ENCODE results near the gene MAPK8IP3. TPM values are rescaled to one million over a fixed set of nuclear protein-coding genes. Genes with fewer than 3 reads are reported as not detected.

MAPK8IP3 gene
- polyA plus RNA-seq, 1 donor (not counting 4 experiments of a cell fraction or from before 2014, with no cell fraction given): 11.7 TPM

GRCh38 chr16:1659031-1659430 is 47.0 kb upstream of the MAPK8IP3 start:
- H3K4me1 ChIP-seq (ENCODE audit: control insufficient read depth, extremely low read depth, insufficient read depth, low read length): no peaks in the 10 kb centered on the region
- H3K36me3 ChIP-seq (ENCODE audit: control insufficient read depth in 2 of 2, extremely low read depth in 1 of 2, insufficient read depth in 2 of 2, low read length in 2 of 2): peaks cover 31 to 39% of the 10 kb centered on the region in 2 experiments
- DNase-seq (ENCODE audit: low read depth, low spot score) (no peak), FAIRE-seq (no peak)
- no peaks in the 10 kb centered on the region for H3K79me2 ChIP-seq (ENCODE audit: control insufficient read depth, insufficient read depth, low read length)
- dilution Hi-C loops (cut with MboI; ENCODE audit: extremely low pct_ligation_motif_present, low sequenced_read_pairs): no loop called here
- no peaks in the 10 kb centered on the region for H3K9me1 ChIP-seq (ENCODE audit: control insufficient read depth, extremely low read depth, insufficient read depth, low read length)
- H4K20me1 ChIP-seq (ENCODE audit: control insufficient read depth, extremely low read depth, insufficient read depth, low read length): no peaks in the 10 kb centered on the region
- H3K9me3 ChIP-seq (ENCODE audit: control insufficient read depth, low read depth, low read length): no peaks in the 10 kb centered on the region
- H3K4me3 ChIP-seq (ENCODE audit: control insufficient read depth in 2 of 3, extremely low read depth in 1 of 3, insufficient read depth in 2 of 3, low read depth in 1 of 3, low read length in 3 of 3): no peak overlapping the region
- no peak for TF ChIP-seq EZH2 (IDR thresholded peaks at IDR 0.05; ENCODE audit: low read length)
- TF ChIP-seq, protein P1, sequence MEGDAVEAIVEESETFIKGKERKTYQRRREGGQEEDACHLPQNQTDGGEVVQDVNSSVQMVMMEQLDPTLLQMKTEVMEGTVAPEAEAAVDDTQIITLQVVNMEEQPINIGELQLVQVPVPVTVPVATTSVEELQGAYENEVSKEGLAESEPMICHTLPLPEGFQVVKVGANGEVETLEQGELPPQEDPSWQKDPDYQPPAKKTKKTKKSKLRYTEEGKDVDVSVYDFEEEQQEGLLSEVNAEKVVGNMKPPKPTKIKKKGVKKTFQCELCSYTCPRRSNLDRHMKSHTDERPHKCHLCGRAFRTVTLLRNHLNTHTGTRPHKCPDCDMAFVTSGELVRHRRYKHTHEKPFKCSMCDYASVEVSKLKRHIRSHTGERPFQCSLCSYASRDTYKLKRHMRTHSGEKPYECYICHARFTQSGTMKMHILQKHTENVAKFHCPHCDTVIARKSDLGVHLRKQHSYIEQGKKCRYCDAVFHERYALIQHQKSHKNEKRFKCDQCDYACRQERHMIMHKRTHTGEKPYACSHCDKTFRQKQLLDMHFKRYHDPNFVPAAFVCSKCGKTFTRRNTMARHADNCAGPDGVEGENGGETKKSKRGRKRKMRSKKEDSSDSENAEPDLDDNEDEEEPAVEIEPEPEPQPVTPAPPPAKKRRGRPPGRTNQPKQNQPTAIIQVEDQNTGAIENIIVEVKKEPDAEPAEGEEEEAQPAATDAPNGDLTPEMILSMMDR (optimal IDR thresholded peaks at IDR 0.05 in 1 of 3, IDR thresholded peaks at IDR 0.05 in 1 of 3, conservative IDR thresholded peaks at IDR 0.05 in 1 of 3; ENCODE audit: extremely low read depth in 1 of 3, insufficient read depth in 2 of 3, low read length in 3 of 3): no peak
- H3K27me3 ChIP-seq (ENCODE audit: control insufficient read depth, extremely low read depth, insufficient read depth, low read length): no peaks in the 10 kb centered on the region
- no peak overlapping the region for H2AFZ ChIP-seq (ENCODE audit: control insufficient read depth, low read length)
- H3K27ac ChIP-seq (ENCODE audit: control insufficient read depth, insufficient read depth, low read length): no peak overlapping the region
- H3K4me2 ChIP-seq (ENCODE audit: control insufficient read depth, extremely low read depth, insufficient read depth, low read depth, low read length): no peak overlapping the region
- no peak overlapping the region for H3K9ac ChIP-seq (ENCODE audit: control insufficient read depth, extremely low read depth, insufficient read depth, low read length)

- Histone ChIP-seq H3K79me2 (ENCODE audit: control insufficient read depth, insufficient read depth, low read length) (no peaks in the 10 kb centered on the region), H3K4me3 (ENCODE audit: control insufficient read depth in 2 of 3, extremely low read depth in 1 of 3, insufficient read depth in 2 of 3, low read depth in 1 of 3, low read length in 3 of 3) (no peak overlapping the region), H3K4me1 (ENCODE audit: control insufficient read depth, extremely low read depth, insufficient read depth, low read length) (no peaks in the 10 kb centered on the region), H3K9ac (ENCODE audit: control insufficient read depth, extremely low read depth, insufficient read depth, low read length) (no peak overlapping the region), H2AFZ (ENCODE audit: control insufficient read depth, low read length) (no peak overlapping the region), H3K4me2 (ENCODE audit: control insufficient read depth, extremely low read depth, insufficient read depth, low read depth, low read length) (no peak overlapping the region), H3K9me1 (ENCODE audit: control insufficient read depth, extremely low read depth, insufficient read depth, low read length) (no peaks in the 10 kb centered on the region), H3K36me3 (ENCODE audit: control insufficient read depth in 2 of 2, extremely low read depth in 1 of 2, insufficient read depth in 2 of 2, low read length in 2 of 2) (peaks cover 27 to 39% of the 10 kb centered on the region in 2 experiments), H3K9me3 (ENCODE audit: control insufficient read depth, low read depth, low read length) (no peaks in the 10 kb centered on the region), H3K27me3 (ENCODE audit: control insufficient read depth, extremely low read depth, insufficient read depth, low read length) (no peaks in the 10 kb centered on the region), H3K27ac (ENCODE audit: control insufficient read depth, insufficient read depth, low read length) (no peak overlapping the region), H4K20me1 (ENCODE audit: control insufficient read depth, extremely low read depth, insufficient read depth, low read length) (no peaks in the 10 kb centered on the region)
- dilution Hi-C loops (cut with MboI; ENCODE audit: extremely low pct_ligation_motif_present, low sequenced_read_pairs): no loop called here
- DNase-seq (ENCODE audit: low read depth, low spot score) (no peak), FAIRE-seq (no peak)
- TF ChIP-seq, protein P1 (optimal IDR thresholded peaks at IDR 0.05 in 1 of 3, IDR thresholded peaks at IDR 0.05 in 1 of 3, conservative IDR thresholded peaks at IDR 0.05 in 1 of 3; ENCODE audit: extremely low read depth in 1 of 3, insufficient read depth in 2 of 3, low read length in 3 of 3): no peak
- TF ChIP-seq EZH2 (IDR thresholded peaks at IDR 0.05; ENCODE audit: low read length): no peak
Measured at GRCh38 chr16:1661826-1662225, 44.2 kb upstream of the MAPK8IP3 start.

Data from keratinocyte (primary cell).